ENCODE results near the gene SCFD1. TPM values are rescaled to one million over a fixed set of nuclear protein-coding genes. Genes with fewer than 3 reads are reported as not detected.

SCFD1 gene
- total RNA-seq, 1 experiment from 2014 or later, result 38.1 TPM

- peak overlapping the region; percentile 82 for H3K4me3 ChIP-seq
- TF ChIP-seq CTCF (conservative IDR thresholded peaks at IDR 0.05) (no peak), EZH2 (IDR thresholded peaks at IDR 0.05; ENCODE audit: low read depth) (no peak)
- peak; percentile 10 to 33 for DNase-seq
- no peaks in the 10 kb centered on the region for H3K9me2 ChIP-seq (ENCODE audit: insufficient read depth)
- H3K27me3 ChIP-seq (ENCODE audit: insufficient read depth, low read depth), result no peaks in the 10 kb centered on the region
- no peaks in the 10 kb centered on the region for H4K20me1 ChIP-seq (ENCODE audit: insufficient read depth)
- ChIA-PET POLR2A (ENCODE audit: unreplicated experiment) (interaction anchor here (0.6 kb wide), 1 partner anchor 642 kb away, joined by 3 read pairs; no protein-coding TSS in a partner anchor), CTCF (interaction anchor here (0.6 kb wide), 1 partner anchor 12 kb away, joined by 3 read pairs; no protein-coding TSS in a partner anchor)
- H2AFZ ChIP-seq, result peak overlapping the region; percentile 88
- H3K36me3 ChIP-seq (ENCODE audit: low read depth), result peaks cover 4% of the 10 kb centered on the region; the same call in 1 of the 2 replicates
- H3F3A ChIP-seq (ENCODE audit: insufficient read depth, low read depth), result peaks cover 6% of the 10 kb centered on the region
- BruUV-seq (replicated peaks), result no TSS peak
- peak overlapping the region; percentile 91 for H3K27ac ChIP-seq
- peaks cover 40% of the 10 kb centered on the region for H3K79me2 ChIP-seq (ENCODE audit: low read depth)
- peaks cover 11% of the 10 kb centered on the region for H3K4me1 ChIP-seq (replicated peaks; ENCODE audit: insufficient read depth)
- intact Hi-C loops (cut with micrococcal nuclease; ENCODE audit: unreplicated experiment), result no loop called here
- no peaks in the 10 kb centered on the region for H3K9me3 ChIP-seq (ENCODE audit: insufficient read depth, low read depth)
- peak overlapping the region; percentile 93 for H3K4me2 ChIP-seq
Observed at GRCh38 chr14:30621354-30621939, 672 bp upstream of the SCFD1 start.

- Histone ChIP-seq H3K4me2 (peak overlapping the region; percentile 93), H4K20me1 (ENCODE audit: insufficient read depth) (no peaks in the 10 kb centered on the region), H3K79me2 (ENCODE audit: low read depth) (peaks cover 54% of the 10 kb centered on the region), H3K27me3 (ENCODE audit: insufficient read depth, low read depth) (no peaks in the 10 kb centered on the region), H3K9me3 (ENCODE audit: insufficient read depth, low read depth) (no peaks in the 10 kb centered on the region), H3K36me3 (ENCODE audit: low read depth) (peaks cover under 1% of the 10 kb centered on the region; the same call in 1 of the 2 replicates), H3F3A (ENCODE audit: insufficient read depth, low read depth) (peaks cover 8% of the 10 kb centered on the region), H3K4me1 (replicated peaks; ENCODE audit: insufficient read depth) (peaks cover 12% of the 10 kb centered on the region), H3K27ac (no peak overlapping the region), H3K4me3 (peak overlapping the region; percentile 82), H3K9me2 (ENCODE audit: insufficient read depth) (no peaks in the 10 kb centered on the region), H2AFZ (no peak overlapping the region)
- no TSS peak for BruUV-seq (replicated peaks)
- DNase-seq, result no peak
- ChIA-PET CTCF (no interaction called here), POLR2A (ENCODE audit: unreplicated experiment) (no interaction called here)
- intact Hi-C loops (cut with micrococcal nuclease; ENCODE audit: unreplicated experiment), result no loop called here
- no peak for TF ChIP-seq CTCF (conservative IDR thresholded peaks at IDR 0.05)
- TF ChIP-seq EZH2 (IDR thresholded peaks at IDR 0.05; ENCODE audit: low read depth), result no peak
Observed at GRCh38 chr14:30623412-30624131, 1.5 kb downstream of the SCFD1 start.

GRCh38 chr14:30624132-30624423 is 2.0 kb downstream of the SCFD1 start:
- Histone ChIP-seq H3K79me2 (ENCODE audit: low read depth) (peaks cover 58% of the 10 kb centered on the region), H3F3A (ENCODE audit: insufficient read depth, low read depth) (peaks cover 13% of the 10 kb centered on the region), H3K4me3 (no peak overlapping the region), H3K9me2 (ENCODE audit: insufficient read depth) (no peaks in the 10 kb centered on the region), H3K4me2 (peak overlapping the region; percentile 93; the same call in 1 of the 2 replicates), H3K4me1 (replicated peaks; ENCODE audit: insufficient read depth) (peaks cover 17% of the 10 kb centered on the region), H4K20me1 (ENCODE audit: insufficient read depth) (no peaks in the 10 kb centered on the region), H3K27me3 (ENCODE audit: insufficient read depth, low read depth) (no peaks in the 10 kb centered on the region), H3K36me3 (ENCODE audit: low read depth) (peaks cover 6% of the 10 kb centered on the region), H2AFZ (no peak overlapping the region), H3K27ac (no peak overlapping the region), H3K9me3 (ENCODE audit: insufficient read depth, low read depth) (no peaks in the 10 kb centered on the region)
- TF ChIP-seq EZH2 (IDR thresholded peaks at IDR 0.05; ENCODE audit: low read depth) (no peak), CTCF (conservative IDR thresholded peaks at IDR 0.05) (no peak)
- POLR2A ChIA-PET (ENCODE audit: unreplicated experiment), result no interaction called here
- intact Hi-C loops (cut with micrococcal nuclease; ENCODE audit: unreplicated experiment), result no loop called here
- CTCF ChIA-PET, result no interaction called here
- DNase-seq, result no peak
- BruUV-seq (replicated peaks), result no TSS peak
